Measurements from ENCODE around the gene RPS25.
"Not testable (repeated sequence)": the region's sequence is repeated elsewhere in the genome, so short reads cannot be mapped to it uniquely, and the experiment has no call there.

The RPS25 gene

DNA sequence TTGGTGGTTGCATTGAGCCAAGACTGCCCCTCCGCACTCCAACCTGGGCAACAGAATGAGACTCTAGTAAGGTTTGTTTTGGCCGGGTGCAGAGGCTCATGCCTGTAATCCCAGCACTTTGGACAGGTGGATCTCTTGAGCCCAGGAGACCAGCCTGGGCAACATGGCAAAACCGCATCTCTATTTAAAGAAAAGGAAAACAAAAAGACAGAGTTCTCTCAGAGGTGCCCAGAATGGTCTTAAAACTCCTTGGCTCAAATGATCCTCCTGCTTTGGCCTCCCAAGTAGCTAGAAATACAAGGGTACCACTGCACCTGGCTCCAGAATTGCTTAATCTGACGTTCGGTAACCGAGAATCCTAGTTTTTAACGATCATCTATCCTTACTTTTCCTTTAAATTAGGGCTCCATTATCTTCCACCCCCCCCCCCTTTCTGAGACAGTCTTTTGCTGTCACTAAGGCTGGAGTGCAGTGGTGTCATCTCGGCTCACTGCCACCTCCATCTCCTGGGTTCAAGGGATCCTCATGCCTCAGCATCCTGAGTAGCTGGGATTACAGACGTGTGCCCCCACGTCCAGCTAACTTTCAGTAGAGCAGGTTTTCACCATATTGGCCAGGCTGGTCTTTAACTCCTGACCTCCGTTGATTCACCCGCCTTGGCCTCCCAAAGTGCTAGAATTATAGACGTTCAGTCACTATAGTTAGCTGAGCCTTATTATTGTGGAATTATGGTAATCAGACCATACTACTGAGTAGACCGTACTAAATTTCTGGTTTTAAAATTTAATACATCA, 1.7 kb downstream of the RPS25 start:
- DNase-seq (ENCODE audit: low read depth, low spot score) = no peak

DNA sequence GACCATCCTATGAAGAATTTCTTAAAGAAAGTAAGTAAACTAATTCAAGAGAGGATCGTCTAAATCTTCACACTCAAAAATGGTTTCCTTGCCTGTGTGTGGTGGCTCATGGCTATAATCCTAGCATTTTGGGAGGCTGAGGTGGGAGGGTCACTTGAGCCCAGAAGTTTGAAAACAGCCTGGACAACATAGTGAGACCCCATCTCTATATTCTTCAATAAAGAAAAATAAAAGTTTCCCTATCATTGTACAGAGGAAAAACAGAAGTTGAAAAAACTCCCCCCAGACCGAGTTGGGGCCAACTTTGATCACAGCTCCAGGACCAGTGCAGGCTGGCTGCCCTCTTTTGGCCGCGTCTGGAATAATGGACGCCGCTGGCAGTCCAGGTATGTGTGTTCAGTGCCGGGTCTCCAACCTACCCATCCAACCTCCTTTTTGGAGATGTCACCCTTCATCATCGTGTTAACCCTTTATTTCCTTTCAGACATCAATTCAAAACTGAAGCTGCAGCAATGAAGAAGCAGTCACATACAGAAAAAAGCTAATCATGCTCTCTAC, 3.0 kb downstream of the RPS25 start:
- no peak for DNase-seq (ENCODE audit: low read depth, low spot score)

DNA sequence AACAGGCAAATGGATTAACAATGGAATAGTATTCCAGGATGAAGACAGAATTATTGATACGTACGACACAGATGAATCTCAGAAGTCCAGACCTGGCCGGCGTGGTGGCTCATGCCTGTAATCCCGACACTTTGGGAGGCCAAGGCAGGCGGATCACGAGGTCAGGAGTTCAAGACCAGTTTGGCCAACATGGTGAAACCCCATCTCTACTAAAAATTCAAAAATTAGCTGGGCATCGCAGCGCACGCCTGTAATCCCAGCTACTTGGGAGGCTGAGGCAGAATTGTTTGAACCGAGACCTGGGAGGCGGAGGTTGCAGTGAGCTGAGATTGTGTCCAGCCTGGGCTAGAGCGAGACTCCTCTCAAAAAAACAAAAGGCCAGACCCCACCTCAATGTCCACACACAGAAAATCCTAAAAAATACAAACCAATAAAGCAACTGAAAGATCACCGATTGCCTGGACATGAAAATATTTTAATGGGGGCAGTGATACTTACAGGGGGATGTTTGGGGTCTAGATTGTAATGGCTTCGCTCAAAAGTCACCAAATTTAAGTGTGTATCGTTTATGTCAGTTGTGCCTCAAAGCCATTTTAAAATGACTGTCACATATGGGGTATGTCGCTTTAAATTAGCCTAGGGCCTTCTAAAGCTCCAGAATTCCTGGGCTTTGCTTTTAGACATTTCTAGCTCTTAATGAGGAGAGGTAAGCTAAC, 3.8 kb downstream of the RPS25 start:
- no peak for DNase-seq (ENCODE audit: low read depth, low spot score)

DNA sequence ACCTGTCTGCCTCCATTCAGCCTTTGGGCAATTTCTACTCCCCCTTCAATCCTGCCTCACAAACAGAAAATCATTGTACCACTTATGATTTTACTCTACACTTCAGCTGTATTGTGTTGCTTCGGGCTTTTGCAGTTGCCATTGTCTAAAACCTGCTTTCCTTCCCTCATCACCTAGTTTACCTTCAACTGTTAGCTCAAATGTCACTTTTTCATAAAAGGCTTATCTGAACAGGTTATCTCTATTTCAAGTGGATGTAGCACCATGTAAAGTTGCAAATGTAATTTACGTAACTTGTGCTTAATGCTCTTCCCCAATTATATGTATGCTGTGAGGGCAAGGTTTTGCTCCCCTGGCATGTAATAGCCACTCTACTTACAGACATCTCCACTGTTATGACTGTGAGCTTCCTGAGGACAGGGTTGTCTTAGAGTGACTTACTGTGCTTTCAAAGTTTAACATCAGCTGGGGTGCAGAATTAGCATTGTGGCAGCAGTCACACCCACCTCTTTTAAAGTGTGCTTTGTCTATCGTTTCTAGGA, 5.4 kb downstream of the RPS25 start:
- DNase-seq (ENCODE audit: low read depth, low spot score) = no peak

DNA sequence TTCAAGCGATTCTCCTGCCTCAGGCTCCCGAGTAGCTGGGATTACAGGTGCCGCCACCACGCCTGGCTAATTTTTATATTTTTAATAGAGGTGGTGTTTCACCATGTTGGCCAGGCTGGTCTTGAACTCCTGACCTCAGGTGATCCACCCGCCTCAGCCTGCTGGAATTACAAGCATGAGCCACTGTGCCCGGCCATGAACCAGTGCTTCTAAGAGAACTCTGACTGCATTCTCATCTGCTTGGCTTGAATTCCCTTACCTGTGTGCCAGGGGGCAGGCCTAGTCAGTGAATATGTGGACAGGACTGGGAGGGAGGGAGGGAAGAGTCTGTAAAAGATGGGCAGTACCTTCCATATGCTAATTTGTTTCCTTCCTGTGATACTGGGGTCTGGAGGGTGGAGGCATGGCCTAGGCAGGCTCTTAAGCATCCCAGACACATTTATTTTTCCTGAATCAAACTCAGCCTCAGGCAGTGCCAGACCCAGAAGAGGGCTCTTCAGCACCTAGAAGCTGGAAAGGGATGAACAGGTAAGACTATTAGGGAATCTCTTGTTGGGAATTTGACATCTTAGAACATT, 6.6 kb downstream of the RPS25 start:
- no peak for DNase-seq (ENCODE audit: low read depth, low spot score)

DNA sequence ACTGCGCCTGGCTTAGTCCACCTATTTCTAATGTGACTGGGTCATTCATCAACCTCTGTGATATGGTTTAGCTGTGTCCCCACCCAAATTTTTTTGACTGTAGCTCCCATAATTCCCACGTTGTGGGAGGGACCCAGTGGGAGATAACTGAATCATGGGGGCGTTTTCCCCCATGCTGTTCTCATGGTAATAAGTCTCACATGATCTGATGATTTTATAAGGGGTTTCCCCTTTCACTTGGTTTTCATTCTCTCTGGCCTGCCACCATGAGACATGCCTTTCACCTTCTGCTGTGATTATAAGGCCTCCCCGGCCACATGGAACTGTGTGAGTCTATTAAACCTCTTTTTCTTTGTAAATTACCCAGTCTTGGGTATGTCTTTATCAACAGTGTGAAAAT, 11.5 kb downstream of the RPS25 start:
- no peak for DNase-seq (ENCODE audit: low read depth, low spot score)

DNA sequence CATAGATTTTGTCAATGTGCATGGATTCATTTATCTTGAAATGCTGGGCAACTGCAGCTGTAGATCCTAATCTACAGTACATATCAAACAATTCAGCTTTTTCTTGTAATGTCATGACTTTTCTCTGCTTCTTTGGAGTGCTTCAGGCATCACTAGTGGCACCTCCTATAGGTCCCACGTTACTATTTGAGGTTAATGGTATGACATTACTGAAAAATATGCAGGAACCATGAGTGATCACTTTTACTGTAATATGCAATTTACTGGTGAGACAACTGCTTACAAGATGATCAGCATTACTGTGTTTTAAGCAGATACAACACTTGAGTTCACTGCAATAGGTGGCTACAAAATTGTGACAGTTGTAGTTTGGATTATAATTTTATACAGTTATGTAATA, 17.2 kb downstream of the RPS25 start:
- DNase-seq (ENCODE audit: low read depth, low spot score) = no peak

DNA sequence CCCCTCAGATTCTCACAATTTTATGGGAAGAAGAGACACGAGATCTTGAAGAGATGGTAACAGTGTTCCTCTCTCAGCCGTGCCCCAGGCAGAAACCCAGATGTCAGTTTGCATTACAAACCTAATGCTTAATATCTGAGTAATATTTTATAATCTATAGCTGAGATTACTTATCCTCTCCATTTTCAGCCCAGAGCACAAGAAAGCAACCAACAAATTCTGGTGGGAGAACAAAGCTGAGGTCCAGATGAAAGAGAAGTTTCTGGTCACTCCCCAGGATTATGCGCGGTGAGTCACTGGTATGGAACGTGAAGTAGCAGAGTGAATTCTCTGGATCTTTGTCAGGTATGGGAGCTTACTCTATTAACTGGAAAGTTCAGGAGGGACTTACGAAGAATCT, 19.3 kb downstream of the RPS25 start:
- DNase-seq (ENCODE audit: low read depth, low spot score) = no peak

DNA sequence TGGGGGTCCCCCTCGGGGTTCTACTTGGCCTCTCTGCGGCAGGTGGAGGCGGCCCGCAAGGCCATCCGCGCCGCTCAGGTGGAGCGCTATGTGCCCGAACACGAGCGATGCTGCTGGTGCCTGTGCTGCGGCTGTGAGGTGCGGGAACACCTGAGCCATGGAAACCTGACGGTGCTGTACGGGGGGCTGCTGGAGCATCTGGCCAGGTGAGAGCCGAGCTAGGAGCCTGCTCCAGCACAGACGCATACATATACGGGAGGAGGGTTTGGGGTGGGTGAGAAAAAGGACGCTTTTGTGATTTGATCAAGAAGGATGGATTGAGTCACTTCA, 19.8 kb downstream of the RPS25 start:
- no peak for DNase-seq (ENCODE audit: low read depth, low spot score)

DNA sequence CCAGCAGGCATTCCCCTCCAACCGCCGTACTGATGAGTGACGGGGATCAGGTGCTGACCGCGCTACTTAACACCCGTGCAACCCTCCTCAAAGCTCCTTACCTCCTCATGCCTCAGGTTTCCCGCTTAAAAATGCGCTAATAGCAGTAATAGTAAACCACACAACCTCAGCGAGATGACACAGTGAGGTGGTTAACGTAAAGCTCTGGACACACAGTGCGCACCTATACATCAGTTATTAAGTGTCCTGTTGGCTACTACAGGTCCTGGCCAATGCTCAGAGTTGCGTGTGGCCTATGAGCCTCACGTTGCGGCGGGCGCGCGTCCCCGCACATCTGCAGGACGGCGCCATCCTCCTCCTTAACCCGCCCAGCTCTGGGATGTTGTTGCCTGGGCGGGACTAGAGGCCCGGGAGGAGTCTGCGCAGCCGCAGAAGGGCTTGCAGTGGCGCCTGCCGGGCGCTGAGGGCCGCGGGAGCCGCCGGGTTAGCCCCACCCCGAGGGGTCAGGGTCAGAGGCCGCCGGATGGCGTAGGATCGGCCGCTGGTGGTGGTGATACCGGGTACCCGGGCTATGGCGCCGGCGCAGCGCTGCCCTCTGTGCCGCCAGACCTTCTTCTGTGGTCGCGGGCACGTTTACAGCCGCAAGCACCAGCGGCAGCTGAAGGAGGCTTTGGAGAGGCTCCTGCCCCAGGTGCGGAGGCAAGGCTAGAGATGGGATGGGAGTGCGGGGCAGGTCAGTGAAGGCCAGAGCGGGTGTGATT, 20.3 kb downstream of the RPS25 start, which contains the start of gene CENATAC:
Gene CENATAC, plus strand, starts transcription at position 512 of the 761 bp plus-strand sequence. Its CDS starts 60 bp downstream, at position 572.
- peak; percentile 60 for DNase-seq (ENCODE audit: low read depth, low spot score)

DNA sequence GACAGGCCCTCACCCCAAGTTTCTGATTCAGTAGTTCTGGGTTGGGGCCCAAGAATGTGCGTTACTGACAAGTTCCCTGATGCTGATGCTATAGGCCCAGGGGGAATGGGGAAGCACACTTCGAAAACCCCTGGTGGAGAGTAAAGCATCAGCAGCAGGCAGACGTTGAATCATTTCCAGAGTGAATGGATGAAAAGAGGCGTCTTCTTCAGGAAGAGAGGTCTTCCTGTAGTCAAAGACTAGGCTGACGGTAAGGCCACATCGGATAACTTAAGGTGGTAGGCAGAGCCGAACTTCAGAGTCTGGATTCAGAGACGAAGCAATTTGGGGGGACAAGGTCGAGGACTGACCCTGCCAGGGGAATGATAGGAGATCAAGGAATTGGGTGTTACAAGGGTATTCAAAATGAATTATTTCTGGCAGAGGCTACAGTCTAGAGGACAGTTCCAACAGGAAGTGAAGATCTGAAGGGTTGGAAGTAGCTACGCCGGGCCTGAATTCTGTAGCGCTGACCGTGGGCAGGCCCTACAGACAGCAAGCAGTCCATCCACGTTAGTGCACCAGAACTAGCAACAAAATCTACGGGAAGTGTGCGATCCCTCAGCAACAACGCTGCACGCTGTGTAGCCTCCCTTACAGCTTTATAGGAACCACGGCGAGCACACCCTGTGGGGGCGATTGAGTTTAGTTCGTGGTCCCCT, 21.1 kb downstream of the RPS25 start:
- no peak for DNase-seq (ENCODE audit: low read depth, low spot score)

DNA sequence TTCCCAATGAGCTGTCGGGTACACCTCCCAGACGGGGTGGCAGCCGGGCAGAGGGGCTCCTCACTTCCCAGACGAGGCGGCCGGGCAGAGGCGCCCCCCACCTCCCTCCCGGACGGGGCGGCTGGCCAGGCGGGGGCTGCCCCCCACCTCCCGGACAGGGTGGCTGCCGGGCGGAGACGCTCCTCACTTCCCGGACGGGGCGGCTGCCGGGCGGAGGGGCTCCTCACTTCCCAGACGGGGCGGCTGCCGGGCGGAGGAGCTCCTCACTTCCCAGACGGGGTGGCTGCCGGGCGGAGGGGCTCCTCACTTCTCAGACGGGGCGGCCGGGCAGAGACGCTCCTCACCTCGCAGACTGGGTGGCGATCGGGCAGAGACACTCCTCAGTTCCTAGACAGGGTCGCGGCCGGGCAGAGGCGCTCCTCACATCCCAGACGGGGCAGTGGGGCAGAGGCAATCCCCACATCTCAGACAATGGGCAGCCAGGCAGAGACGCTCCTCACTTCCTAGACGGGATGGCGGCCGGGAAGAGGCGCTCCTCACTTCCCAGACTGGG, 26.6 kb downstream of the RPS25 start:
- DNase-seq (ENCODE audit: low read depth, low spot score) = not testable (repeated sequence)

DNA sequence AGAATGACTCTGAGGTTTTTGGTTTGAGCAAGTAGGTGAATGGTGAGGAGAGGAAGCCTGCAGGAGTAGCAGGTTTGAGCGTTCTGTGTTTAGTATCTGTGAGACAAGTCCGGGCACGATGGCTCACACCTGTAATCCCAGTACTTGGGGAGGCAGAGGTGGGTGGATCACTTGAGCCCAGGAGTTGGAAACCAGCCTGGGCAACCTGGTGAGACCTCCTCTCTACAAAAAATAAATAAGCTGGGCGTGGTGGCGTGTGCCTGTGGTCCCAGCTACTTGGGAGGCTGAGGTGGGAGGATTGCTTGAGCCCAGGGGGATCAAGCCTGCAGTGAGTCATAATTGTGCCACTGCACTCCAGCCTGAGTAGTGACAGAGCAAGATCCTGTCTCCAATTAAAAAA, 29.9 kb downstream of the RPS25 start:
- DNase-seq (ENCODE audit: low read depth, low spot score) = no peak

DNA sequence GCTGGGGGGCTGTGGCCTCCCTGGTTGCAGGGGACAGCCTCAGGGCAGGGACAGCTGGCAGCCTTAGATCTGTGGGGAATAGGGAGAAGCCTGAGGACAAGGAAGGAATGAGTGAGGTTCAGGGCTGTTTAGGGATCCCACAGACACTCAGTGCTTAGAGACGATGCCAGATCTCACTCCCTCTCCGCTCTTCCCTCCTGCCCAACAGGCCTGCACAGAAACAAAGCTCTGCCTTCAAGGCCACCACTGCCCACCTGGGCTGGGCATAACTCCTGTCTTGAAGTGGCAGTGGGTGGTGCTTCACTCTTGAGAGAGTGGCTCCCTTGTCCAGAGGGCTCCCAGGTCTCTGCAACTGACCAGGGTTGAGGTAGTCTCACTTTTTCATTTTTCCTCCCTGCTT, 33.3 kb downstream of the RPS25 start:
- no peak for DNase-seq (ENCODE audit: low read depth, low spot score)

DNA sequence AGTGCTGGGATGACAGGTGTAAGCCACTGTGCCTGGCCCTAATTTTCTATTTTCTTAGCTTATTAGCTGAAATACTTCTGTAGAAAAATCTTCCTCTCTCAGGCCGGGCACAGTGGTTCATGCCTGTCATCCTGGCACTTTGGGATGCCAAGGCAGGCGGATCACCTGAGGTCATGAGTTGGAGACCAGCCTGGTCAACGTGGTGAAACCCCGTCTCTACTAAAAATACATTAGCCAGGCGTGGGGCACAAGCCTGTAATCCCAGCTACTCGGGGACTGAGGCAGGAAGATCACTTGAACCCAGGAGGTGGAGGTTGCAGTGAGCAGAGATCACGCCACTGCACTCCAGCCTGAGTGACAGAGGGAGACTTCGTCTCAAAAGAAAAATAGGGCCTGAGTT, 33.8 kb downstream of the RPS25 start:
- DNase-seq (ENCODE audit: low read depth, low spot score) = not testable (repeated sequence)

DNA sequence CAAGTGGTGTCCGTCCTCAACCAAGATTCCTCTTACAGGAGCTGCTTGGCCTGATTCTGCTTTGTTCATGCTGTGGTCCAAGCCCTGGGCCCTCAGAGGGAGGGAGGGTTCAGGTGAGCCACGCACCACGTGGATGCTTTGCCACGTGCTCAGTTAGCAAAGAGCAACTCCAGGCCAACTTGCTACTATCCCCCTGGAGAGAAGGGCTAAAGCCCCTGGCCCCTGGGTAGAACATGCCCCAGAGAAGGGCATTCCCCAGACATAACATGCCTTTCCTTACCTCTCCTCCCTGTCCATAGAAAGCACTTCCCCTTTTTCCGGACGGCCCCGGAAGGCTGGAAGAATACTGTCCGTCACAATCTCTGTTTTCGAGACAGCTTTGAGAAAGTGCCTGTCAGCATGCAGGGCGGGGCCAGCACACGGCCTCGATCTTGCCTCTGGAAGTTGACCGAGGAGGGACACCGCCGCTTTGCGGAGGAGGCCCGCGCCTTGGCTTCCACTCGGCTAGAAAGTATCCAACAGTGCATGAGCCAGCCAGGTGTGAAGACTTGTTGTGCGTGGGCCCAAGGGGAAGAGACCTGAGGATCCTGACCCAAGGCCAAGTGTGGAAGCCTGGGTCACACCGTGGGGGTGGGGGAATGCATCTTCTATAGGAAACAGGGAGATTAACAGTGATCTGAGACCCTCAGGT, 37.8 kb downstream of the RPS25 start:
- no peak for DNase-seq (ENCODE audit: low read depth, low spot score)

DNA sequence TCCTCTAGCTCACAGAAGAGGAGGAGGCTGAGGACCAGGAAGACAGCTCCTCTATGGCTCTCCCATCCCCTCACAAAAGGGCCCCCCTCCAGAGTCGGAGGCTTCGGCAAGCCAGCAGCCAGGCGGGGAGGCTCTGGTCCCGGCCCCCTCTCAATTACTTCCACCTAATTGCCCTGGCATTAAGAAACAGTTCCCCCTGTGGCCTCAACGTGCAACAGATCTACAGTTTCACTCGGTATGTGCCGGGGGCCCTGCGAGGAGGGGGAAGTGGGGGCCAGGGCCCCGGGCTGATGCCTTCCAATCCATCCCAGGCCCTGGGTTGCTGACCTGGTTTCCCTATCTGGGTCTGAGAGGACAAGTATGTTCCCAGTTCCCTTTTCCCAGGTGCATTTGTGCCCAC, 38.7 kb downstream of the RPS25 start:
- DNase-seq (ENCODE audit: low read depth, low spot score) = no peak

DNA sequence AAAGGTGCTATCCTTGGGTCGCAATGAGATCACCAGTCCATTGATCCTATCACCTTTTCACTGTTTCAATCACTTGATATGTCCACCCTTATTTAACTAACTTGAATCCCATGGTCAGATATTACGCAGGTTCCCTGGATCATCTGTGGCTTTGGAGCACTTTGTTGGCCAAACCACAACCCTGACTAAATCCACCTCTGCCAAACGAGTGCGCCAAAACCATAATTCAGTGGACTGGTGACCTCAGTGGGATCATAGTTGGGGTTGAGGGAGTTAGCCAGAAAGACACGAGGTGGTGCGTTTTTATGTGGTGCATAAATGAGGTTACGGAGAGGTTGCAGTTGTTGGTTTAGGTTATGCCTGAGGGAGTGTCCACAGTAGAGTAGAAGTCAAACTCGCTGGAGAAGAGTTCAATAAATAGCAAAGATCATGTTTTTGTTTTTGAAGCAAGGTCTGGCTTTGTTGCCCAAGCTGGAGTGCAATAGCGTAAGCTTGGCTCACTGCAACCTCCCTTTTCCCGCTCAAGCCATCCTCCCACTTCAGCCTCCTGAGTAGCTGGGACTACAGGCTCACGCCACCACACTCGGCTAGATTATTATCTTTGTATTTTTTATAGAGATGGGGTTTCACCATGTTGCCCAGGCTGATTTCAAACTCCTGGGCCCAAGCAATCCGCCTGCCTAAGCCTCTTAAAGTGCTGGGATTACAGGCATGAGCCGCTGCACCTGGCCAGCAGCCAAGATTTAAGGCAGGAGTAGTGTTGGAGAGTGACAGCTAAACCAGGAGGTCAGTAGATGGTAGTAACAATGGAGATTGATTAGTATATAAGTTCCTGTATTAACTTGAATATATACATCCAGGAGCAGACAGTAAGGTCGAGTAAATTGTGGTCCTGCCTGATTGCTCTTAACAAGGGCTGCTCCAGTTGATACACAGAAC, 42.1 kb downstream of the RPS25 start:
- no peak for DNase-seq (ENCODE audit: low read depth, low spot score)

DNA sequence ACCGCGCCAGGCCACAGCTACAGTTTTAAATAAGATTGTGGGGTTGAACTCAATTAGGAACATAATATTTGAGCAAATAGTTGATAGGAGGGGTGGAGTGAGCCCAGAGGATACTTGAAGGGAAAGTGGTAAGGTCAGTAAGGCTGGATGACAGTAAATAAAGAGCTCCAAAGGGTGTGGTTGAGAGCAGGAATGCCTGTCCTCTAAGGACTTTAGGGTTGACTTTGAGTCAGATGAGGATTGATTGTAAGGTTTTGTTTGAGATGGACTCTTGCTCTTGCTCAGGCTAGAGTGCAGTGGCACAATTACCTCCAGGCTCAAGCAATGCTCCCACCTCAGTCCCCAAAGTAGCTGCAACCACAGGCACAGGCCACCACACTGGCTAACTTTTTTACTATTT, 44.2 kb downstream of the RPS25 start:
- no peak for DNase-seq (ENCODE audit: low read depth, low spot score)
